ENCODE measurements around the gene PPIAL4G.
A peak's percentile ranks its signal among the peaks of the same experiment; 100 is the strongest.
"Not testable (repeated sequence)": the region's sequence is repeated elsewhere in the genome, so short reads cannot be mapped to it uniquely, and the experiment has no call there.

The PPIAL4G gene

DNA sequence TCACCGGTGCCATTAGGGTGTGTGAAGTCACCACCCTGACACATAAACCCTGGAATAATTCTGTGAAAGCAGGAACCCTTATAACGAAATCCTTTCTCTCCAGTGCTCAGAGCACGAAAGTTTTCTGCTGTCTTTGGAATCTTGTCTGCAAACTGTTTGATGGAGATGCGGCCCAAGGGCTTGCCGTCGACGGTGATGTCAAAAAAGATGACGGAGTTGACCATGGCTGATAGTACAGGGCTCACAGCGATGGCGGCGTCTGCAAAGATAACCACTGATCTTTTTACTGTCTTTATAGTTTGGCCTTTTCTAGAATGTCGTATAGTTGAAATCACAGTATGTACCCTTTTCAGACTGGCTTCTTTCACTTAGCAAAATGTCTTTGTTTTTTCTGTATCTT, at the start of gene PPIAL4G:
PPIAL4G (minus strand) TSS at position 274 of the 400 bp plus-strand sequence; CDS start at position 224, 50 bp downstream.
- DNase-seq: not testable (repeated sequence)

DNA sequence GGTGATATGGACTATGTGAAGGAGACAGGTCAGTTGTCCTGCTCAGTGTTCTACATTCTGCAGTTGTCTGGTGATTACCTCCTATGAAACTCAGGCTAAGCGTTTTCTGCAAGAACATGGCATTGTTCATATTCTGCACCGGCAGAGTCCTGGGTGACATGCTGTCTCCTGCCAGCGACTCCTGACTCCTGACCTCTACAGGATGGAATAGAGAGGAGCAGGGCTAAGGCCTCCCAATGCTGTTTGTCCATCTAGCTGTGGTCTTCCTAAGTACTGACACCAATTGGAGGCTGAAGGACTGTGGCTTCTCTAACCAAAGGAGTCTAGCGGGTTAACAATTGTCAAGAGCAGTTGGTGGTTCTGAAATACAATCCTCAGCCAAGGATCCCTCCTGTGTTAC, 49.1 kb upstream of the PPIAL4G start:
- DNase-seq: not testable (repeated sequence)

DNA sequence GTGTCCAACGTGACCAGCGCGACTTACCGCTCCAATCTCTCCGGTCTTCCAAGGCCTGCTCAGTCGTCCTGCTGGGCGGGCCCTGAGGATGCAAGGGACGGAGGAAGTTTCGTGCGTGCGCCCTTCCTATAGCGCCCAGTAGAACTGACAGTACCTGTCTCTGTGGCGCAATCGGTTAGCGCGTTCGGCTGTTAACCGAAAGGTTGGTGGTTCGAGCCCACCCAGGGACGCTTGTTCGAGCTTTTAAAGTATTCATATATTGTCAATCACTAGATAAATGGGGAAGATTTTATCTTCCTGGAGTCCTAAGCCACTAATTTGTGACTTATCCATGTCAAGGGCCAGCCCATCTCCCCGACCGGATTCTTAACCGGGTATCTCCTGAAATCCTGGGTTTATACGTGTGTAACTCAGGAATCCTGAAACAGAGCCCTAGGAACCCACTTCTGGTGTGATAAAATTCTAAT, 46.0 kb upstream of the PPIAL4G start:
- peak; percentile 35 for DNase-seq

DNA sequence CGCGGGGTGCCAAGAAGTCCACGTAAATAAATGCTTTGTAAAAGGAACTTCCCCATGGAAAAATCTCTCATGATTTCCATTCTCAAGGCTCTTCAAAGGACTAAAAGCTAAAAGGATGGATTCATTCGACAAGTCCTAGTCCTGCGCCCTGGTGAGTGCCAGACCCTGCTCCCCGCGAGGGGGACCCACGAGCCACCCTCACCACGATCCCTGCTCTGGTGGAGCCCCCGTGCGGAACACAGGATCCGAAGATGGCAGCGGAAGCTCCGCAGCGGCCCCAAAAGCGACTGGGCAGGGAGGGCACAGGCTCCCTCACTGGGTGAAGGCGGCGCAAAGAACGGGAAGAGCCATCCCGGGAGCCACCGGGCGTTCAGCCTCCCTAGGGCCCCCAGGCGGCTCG, 45.5 kb upstream of the PPIAL4G start:
- DNase-seq: not testable (repeated sequence)

DNA sequence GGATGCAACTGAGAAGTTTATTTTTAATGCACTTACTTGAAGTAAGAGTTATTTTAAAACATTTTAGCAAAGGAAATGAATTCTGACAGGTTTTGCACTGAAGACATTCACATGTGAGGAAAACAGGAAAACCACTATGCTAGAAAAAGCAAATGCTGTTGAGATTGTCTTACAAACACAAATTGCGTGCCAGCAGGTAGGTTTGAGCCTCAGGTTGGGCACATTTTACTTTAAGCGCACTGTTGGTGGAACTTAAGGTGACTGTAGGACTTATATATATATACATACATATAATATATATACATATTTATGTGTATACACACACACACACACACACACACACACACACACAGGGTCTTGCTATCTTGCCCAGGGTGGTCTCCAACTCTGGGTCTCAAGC, 43.5 kb upstream of the PPIAL4G start:
- DNase-seq: peak; percentile 15

DNA sequence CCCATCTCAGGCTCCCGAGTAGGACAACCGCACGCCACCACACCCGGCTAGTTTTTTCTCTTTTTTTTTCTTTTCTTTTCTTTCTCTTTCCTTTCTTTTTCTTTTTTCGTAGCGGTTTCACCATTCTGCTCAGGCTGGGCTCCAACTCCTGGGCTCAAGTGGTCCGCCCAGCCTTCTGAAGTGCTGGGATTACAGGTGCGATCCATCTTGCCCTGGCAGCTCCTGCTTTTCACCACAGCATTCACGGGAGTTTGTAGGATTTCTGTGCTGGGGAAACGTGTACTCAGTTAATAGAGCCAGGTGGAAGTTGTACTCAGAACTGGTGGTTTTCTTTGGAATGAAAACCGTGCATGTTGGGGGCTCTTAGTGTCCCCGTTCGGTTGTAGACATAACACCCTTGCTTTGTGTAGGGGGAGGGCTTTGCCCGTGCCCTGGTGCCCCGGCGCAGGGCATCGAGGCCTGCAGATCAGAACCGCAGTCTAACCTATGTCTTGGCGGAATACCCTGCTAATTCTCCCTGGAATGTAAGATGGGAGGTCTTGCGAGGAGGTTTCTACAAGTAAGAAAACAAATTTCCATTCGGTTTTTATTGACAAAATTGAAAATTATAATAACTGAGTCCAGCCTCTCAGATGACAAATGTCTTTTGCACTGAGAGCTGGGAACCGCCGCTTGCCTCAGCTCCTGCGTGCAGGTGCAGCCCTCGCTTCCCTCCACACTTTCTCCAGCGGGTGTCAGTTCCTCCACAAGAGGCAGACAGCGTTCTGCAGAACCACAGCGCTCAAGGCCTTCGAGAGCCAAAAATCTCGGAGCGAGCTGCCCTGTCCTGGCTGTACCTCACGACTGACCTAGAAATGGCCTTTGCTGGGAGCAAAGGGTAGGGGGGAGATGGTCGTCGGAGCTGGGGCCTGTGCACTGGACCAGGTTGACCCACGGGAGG, 40.4 kb upstream of the PPIAL4G start:
- DNase-seq: not testable (repeated sequence)

DNA sequence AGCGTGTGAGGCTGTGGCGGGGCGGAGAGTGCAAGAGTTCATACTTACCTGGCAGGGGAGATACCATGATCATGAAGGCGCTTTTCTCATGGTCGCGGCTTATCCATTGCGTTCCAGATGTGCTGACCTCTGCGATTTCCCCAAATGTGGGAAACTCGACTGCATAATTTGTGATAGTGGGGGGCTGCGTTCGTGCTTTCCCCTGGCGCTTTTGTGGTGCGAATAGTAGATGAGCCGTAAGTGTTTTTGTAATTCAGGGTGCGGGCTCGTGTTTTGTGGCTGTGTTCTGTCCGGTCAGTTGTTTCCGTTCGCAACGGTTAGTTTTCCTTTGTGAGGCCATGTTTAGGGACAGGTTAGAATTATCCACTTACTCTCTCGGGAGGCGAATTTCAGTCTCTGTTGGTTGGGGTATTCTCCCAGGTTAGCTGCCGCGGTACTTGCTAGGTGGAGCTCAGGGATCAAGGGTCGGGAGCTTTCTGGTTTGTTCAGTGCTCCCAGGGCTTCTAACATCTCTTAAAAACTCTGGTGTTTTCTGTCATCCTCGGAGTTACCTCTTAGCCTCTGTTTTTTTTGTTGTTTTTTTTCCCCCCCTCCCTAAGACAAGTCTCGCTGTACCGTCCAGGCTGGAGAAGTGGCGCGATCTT, 39.6 kb upstream of the PPIAL4G start:
- peak; percentile 85 for DNase-seq

DNA sequence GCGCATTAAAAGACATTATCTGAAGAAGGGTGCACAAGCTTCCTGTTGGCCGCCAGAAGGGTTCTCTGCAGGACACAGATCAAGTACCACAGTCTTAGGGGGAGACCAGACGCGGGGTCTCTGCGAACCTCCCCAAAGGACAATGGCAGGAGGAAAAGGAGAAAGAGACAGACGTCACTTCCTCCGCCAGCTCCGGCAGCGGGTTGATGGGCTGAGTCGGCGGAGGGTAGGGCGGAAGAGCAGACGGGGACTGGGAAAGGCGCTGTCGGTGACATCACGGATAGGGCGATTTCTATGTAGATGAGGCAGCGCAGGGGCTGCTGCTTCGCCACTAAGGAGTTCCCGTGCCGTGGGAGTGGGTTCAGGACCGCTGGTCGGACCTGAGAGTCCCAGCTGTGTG, 39.0 kb upstream of the PPIAL4G start:
- peak; percentile 86 for DNase-seq

DNA sequence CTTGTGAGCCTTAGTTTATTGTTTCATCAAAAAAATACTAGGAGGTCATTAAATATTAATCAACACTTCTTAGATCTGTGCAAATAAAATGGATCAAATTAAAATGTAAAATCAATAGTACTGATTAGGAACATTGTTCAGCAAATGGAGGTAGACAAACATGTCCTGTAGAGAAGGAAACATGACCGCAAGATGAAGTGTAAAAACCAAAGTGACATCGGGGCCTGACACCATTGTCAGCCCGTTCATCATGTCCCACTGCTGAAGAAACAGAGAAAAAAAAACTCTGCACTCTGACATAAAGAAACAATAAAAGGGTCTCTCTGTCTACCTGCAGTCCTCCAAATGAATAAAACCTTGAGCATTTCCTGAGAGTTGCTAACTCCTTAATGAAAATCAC, 31.2 kb upstream of the PPIAL4G start:
- not testable (repeated sequence) for DNase-seq

DNA sequence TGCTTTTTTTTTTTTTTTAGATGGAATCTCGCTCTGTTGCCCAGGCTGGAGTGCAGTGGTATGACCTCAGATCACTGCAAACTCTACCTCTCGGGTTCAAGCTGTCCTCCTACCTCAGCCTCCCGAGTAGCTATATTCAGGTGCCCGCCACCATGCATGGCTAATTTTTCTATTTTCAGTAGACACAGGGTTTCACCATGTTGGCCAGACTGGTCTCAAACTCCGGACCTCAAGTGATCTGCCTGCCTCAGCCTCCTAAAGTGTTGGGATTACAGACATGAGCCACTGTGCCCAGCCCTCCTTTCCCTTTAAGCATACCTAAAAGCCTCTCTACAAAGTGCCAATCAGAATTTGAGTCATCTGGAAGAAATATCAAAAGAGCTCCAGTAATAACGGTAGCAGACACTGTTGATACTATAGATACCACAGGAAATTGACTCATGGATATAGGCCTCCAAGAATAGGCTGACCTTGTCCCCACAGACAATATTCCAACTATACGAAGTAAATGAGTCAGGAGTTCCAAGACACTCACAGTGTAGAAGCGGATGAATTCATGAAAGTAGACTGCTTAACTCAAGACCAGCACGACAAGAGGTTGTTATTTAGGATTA, 29.6 kb upstream of the PPIAL4G start:
- DNase-seq: not testable (repeated sequence)

DNA sequence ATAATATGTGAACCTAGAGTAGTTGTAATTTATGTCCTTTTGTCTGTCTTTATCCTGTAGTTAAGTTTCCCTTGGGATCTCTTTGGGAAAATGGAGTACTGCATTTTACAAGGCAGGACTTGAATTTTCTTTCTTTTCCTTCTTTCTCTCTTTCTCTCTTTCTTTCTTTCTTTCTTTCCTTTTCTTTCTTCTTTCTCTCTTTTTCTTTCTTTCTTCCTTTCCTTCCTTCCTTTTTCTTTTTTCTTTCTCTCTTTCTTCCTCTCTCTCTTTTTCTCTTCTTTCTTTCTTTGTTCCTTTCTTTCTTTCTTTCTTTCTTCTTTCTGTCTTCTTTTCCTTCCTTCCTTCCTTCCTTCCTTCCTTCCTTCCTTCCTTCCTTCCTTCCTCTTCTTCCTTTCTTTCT, 10.8 kb upstream of the PPIAL4G start:
- DNase-seq: not testable (repeated sequence)

DNA sequence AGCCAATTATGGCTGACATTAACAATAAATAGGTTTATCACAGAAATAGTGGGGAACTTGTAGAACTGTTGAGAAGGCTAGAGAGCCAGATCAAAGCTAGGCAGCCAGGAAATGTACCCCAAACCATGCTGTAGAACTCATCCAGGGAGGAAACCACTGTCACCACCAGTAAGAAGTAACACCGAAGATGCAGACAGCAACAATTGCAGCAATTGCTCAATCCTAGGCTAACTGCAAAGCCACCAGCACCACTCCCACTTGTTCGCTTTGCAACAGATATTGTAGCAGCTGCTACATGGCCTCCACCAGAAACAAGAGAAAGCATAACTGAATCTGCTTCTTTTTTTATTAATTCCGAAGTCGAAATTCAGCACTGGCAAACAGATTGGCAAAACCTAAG, 2.0 kb downstream of the PPIAL4G start:
- not testable (repeated sequence) for DNase-seq

DNA sequence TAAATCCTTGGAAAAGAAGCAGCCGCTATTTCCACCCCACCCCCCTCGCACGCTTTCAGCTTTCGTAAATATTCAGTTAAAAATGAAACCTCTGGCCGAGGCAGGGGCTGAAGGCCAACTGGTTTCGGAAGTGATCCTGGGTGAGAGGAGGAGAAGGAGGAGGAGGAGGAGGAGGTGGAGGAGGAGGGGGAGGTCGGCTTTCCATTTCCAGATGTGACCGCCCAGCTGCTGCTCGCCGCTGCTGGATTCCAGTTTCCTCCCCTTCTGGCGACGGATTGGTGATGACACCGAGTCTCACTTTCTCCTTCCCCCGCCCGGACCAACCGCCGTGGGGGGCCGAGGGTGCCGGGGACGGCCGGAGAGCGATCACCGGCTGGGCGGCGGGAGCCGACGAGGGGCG, 23.4 kb downstream of the PPIAL4G start:
- DNase-seq: not testable (repeated sequence)

DNA sequence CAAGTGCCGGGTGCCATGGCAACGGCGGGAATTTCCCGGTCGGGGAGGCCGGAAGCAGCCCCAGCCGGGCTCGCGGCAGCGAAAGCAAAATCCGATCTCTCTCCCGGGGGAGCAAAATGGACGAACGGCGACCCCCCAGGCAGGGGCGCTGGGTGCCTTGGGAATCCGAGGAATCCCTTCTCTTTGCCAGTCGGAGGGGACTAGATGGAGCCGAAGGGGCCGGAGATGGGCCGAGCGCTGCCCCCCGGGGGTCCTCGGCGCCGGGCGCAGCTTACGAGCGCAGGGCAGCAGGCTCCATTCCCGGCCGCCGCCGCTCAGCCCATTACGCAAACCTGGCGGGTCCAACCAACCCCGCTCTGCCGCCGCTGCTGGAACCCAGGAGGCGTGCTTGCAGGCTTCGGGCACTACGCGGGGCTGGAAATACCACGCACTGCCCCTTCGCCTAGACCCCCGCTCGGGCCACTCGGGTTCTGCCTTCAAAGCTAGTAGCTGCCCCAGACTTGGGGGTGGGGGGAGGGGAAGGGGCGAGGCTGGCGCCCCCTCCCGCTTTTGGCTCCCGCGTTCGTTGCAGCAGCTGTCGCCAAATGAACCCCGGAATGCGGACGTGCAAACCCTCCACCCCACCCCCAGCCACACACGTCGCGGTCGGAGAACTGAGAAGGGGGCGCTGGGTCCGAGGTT, 24.1 kb downstream of the PPIAL4G start:
- peak; percentile 54 for DNase-seq

DNA sequence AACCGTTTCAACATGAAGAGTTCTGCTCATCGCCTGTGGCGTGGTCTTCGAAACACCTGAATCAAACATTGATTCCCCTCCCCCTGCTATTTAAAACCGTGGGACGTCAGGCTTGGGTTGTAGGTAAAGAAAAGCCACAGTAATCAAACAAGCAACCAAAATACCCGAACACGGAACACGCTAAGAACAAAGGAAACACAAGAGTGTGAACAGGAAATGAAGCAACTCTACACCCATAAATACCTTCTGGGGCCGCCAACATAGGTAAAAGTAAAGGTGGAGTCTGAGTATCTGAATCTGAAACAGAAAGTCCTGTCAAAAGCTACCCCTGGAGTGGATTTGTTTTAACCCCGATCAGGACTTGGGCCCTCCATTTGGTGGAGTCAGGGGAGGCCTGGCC, 24.7 kb downstream of the PPIAL4G start:
- DNase-seq: not testable (repeated sequence)

DNA sequence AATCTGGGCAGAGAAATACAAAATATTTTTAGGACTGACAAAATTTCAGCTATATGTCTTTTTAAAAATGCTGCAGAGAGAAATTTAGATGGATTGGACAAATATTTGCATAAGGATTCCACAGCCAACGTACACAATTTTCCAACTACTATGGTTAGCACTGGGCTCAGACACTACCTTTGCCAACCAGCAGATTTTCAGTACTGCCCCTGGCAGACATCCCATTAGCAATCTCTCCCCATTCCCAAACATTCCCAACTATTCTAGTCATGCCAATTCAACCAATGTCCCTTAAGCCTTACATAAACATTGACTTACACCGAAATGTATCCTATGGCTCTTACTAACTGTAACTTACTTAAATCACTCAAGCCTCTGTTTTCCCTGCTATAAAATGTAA, 30.3 kb downstream of the PPIAL4G start:
- not testable (repeated sequence) for DNase-seq

DNA sequence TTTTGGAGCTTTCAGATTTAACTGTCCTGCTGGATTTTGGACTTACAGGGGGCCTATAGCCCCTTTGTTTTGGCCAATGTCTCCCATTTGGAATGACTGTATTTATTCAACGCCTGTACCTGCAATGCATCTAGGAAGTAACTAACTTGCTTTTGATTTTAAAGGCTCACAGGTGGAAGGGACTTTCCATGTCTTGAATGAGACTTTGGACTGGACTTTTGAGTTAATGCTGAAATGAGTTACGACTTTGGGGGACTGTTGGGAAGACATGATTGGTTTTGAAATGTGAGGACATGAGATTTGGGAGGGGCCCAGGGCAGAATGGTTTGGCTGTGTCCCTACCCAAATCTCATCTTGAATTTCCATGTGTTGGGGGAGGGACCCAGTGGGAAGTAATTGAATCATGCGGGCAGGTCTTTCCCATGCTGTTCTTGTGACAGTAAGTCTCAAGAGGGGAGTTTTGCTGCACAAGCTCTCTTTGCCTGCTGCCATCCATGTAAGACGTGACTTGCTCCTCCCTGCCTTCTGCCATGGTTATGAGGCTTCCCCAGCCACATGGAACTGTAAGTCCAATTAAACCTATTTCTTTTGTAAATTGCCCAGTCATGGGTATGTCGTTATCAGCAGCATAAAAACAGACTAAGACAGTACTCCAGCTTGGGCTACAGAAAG, 43.3 kb downstream of the PPIAL4G start:
- DNase-seq: not testable (repeated sequence)

DNA sequence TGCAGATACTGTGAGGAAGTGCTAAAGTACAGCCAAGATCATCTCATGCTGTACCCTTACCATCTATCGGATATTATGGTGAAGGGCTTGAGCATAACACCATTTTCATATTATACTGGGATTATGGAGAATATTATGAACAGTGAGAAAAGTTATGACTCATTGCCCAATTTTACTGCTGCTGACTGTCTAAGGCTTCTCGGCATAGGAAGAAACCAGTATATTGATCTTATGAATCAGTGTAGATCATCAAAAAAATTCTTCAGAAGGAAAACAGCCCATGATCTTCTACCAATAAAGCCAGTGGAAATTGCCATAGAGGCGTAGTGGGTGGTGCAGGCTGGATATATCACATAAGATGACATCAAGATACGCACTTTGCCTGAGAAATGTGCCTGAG, 47.7 kb downstream of the PPIAL4G start:
- no peak for DNase-seq

DNA sequence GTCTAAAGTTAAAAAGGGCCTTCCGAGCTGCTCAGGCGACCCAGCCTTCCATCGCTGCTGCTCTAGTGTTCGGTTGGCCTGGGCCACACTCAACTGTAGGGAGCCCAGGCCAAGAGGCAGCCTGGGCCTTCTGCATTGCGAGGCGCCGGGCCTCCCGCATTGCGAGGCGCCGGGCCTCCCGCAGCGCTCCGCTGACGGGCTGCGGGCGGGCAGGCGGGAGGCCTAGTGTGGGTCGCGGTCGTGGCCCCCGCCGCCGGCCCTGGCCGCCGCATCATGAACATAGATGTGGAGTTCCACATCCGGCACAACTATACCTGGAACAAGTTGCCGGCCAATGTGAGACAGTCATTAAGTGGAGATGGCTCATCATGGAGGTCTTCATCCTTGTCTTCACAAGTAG, 48.3 kb downstream of the PPIAL4G start:
- DNase-seq: no peak

DNA sequence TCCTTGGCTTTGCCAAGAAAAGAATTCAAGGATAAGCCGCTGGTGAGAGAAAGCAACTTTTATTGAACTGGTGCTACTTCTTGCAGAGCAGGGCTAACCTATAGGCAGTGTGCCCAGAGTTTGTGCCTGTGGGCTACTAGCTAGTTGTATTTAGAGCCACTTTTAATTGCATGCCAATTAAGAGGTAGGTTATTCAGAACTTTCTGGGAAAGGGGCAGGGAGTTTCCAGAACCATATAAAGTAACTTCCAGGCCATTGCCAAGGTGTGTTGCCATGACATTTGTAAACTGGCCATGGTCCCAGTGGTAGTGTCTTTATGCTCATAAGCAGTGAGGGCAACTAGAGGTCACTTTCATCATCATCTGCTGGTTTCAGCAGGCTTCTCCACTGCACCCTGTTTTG, 50.2 kb downstream of the PPIAL4G start:
- DNase-seq: not testable (repeated sequence)
